Mesendoderm (in vitro differentiated cells): ENCODE data around the gene GNL3.
A peak's percentile ranks its signal among the peaks of the same experiment; 100 is the strongest.

Experiments
- DNase-seq: peaks from one replicate; pipeline ENCODE4 v3.0.0; 2013
- H2AK5ac ChIP-seq: 2 replicates; pipeline ENCODE4 v1.6.1; 2013; ENCODE audit warnings: low read length, inconsistent platforms
- H2BK120ac ChIP-seq: 2 replicates; pipeline ENCODE4 v1.6.1; 2013; ENCODE audit warnings: low read depth, mild to moderate bottlenecking, low read length, moderate library complexity, mixed read lengths
- H2BK15ac ChIP-seq: replicated peaks from 2 replicates; pipeline ENCODE4 v1.6.1; 2013; ENCODE audit warnings: low read depth, mild to moderate bottlenecking, moderate library complexity
- H2BK5ac ChIP-seq: 2 replicates; pipeline ENCODE4 v1.6.1; 2013; ENCODE audit warnings: low read length, inconsistent platforms
- H3K18ac ChIP-seq: 2 replicates; pipeline ENCODE4 v1.6.1; 2013; ENCODE audit warnings: mild to moderate bottlenecking, low read length, mixed read lengths
- H3K23ac ChIP-seq: one replicate; pipeline ENCODE4 v1.6.1; 2013; ENCODE audit warnings: low read length
- H3K27ac ChIP-seq: 2 replicates; pipeline ENCODE4 v1.5.1; 2013; ENCODE audit warnings: low read depth, mild to moderate bottlenecking, inconsistent platforms, low read length, moderate library complexity
- H3K27me3 ChIP-seq: 2 replicates; pipeline ENCODE4 v1.6.1; 2013; ENCODE audit warnings: low read length, control low read depth, mild to moderate bottlenecking, inconsistent platforms; ENCODE audit not compliant: insufficient read depth, poor library complexity
- H3K36me3 ChIP-seq: 2 replicates; pipeline ENCODE4 v1.6.1; 2013; ENCODE audit warnings: low read length, inconsistent platforms; ENCODE audit not compliant: control insufficient read depth, insufficient read depth
- H3K4ac ChIP-seq: one replicate; pipeline ENCODE4 v1.6.1; 2013; ENCODE audit warnings: low read depth, mild to moderate bottlenecking, low read length, moderate library complexity
- H3K4me1 ChIP-seq: 2 replicates; pipeline ENCODE4 v1.6.1; 2013; ENCODE audit warnings: low read depth, low read length, inconsistent platforms; ENCODE audit not compliant: control insufficient read depth
- H3K4me2 ChIP-seq: 2 replicates; pipeline ENCODE4 v1.6.1; 2013; ENCODE audit warnings: low read length
- H3K4me3 ChIP-seq: 2 replicates; pipeline ENCODE4 v1.5.1; 2013; ENCODE audit warnings: mild to moderate bottlenecking, low read length
- H3K56ac ChIP-seq: one replicate; pipeline ENCODE4 v1.6.1; 2013; ENCODE audit warnings: low read length
- H3K79me1 ChIP-seq: 2 replicates; pipeline ENCODE4 v1.6.1; 2013; ENCODE audit warnings: low read length, inconsistent platforms
- H3K79me2 ChIP-seq: 2 replicates; pipeline ENCODE4 v1.6.1; 2013; ENCODE audit warnings: mild to moderate bottlenecking, low read length; ENCODE audit not compliant: control insufficient read depth, insufficient read depth
- H3K9ac ChIP-seq: 2 replicates; pipeline ENCODE4 v1.6.1; 2013; ENCODE audit warnings: low read length, inconsistent platforms
- H4K5ac ChIP-seq: one replicate; pipeline ENCODE4 v1.6.1; 2013; ENCODE audit warnings: low read length
- H4K8ac ChIP-seq: one replicate; pipeline ENCODE4 v1.6.1; 2013; ENCODE audit warnings: low read depth, mild to moderate bottlenecking, control low read depth, low read length, moderate library complexity
- WGBS: extraction: QIAGEN DNeasy Blood & Tissue Kit; methylation state at CpG from one replicate; pipeline ENCODE4 v1.1.7; 2013; ENCODE audit warnings: low lambda C conversion rate, missing lambda C conversion rate; ENCODE audit not compliant: insufficient coverage; ENCODE audit errors: extremely low coverage; 5-methylcytosine and 5-hydroxymethylcytosine counted together

Gene GNL3

GRCh38 chr3:52730681-52731080 lies 44.8 kb downstream of the GNL3 start:
- Histone ChIP-seq H3K27me3 (no peaks in the 10 kb centered on the region), H3K4ac (no peak overlapping the region), H3K4me2 (no peak overlapping the region), H4K5ac (no peak overlapping the region), H3K18ac (no peak overlapping the region), H3K79me1 (no peaks in the 10 kb centered on the region), H2BK5ac (no peak overlapping the region), H3K23ac (no peak overlapping the region), H3K36me3 (peaks cover 8% of the 10 kb centered on the region), H3K27ac (no peak overlapping the region), H2BK15ac (no peak overlapping the region), H4K8ac (no peak overlapping the region), H3K9ac (no peak overlapping the region), H3K56ac (no peak overlapping the region), H2BK120ac (no peak overlapping the region), H3K79me2 (no peaks in the 10 kb centered on the region), H2AK5ac (no peak overlapping the region), H3K4me3 (no peak overlapping the region), H3K4me1 (no peaks in the 10 kb centered on the region)
- no peak for DNase-seq

- Histone ChIP-seq H3K23ac (no peak overlapping the region), H3K18ac (no peak overlapping the region), H3K27me3 (no peaks in the 10 kb centered on the region), H2AK5ac (no peak overlapping the region), H4K5ac (no peak overlapping the region), H3K56ac (no peak overlapping the region), H3K79me1 (no peaks in the 10 kb centered on the region), H3K4ac (no peak overlapping the region), H3K4me1 (no peaks in the 10 kb centered on the region), H2BK120ac (no peak overlapping the region), H3K79me2 (no peaks in the 10 kb centered on the region), H3K4me3 (no peak overlapping the region), H4K8ac (no peak overlapping the region), H3K9ac (no peak overlapping the region), H3K27ac (no peak overlapping the region), H2BK15ac (no peak overlapping the region), H3K36me3 (peaks cover 8% of the 10 kb centered on the region), H3K4me2 (no peak overlapping the region), H2BK5ac (no peak overlapping the region)
- no CpG with 5 or more reads among the region's 14 CpGs for WGBS
- DNase-seq = no peak
Observed at GRCh38 chr3:52731590-52731989, 45.8 kb downstream of the GNL3 start.

GRCh38 chr3:52733256-52733891 lies 47.5 kb downstream of the GNL3 start:
- Histone ChIP-seq H3K9ac (no peak overlapping the region), H3K4me3 (no peak overlapping the region), H3K4me1 (no peaks in the 10 kb centered on the region), H2BK15ac (no peak overlapping the region), H3K36me3 (peaks cover 8% of the 10 kb centered on the region), H3K79me1 (no peaks in the 10 kb centered on the region), H3K56ac (no peak overlapping the region), H3K4me2 (no peak overlapping the region), H2BK120ac (no peak overlapping the region), H4K8ac (no peak overlapping the region), H3K18ac (no peak overlapping the region), H3K27me3 (no peaks in the 10 kb centered on the region), H3K27ac (no peak overlapping the region), H4K5ac (no peak overlapping the region), H3K4ac (no peak overlapping the region), H2AK5ac (no peak overlapping the region), H3K23ac (no peak overlapping the region), H2BK5ac (no peak overlapping the region), H3K79me2 (no peaks in the 10 kb centered on the region)
- DNase-seq = no peak
- WGBS = no CpG with 5 or more reads among the region's 10 CpGs

DNA sequence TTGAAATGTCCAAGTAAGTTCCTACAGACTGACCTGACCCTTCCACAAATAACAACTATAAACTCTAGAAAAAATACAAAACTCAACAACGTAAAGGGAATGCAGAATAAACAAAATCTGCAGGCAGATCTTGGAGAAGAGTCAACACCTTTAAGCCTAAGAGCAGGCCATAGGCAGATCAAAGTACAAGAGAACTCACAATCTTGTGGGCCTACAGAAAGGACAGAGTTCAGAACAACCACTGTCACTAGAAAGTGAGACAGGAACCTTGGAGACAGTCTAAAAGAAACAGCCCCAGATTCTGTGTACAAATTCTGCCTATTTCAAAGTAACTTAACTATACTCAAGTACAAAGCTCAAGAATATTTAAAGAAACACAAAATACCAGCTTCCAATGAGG lies 53.9 kb downstream of the GNL3 start:
- Histone ChIP-seq H3K4me2 (no peak overlapping the region), H2BK15ac (no peak overlapping the region), H2AK5ac (no peak overlapping the region), H3K79me1 (no peaks in the 10 kb centered on the region), H3K79me2 (no peaks in the 10 kb centered on the region), H3K18ac (no peak overlapping the region), H3K27ac (no peak overlapping the region), H2BK120ac (no peak overlapping the region), H2BK5ac (no peak overlapping the region), H3K56ac (no peak overlapping the region), H4K8ac (no peak overlapping the region), H3K4ac (no peak overlapping the region), H3K23ac (no peak overlapping the region), H3K9ac (no peak overlapping the region), H3K4me3 (no peak overlapping the region), H3K4me1 (no peaks in the 10 kb centered on the region), H3K36me3 (peaks cover 2% of the 10 kb centered on the region), H4K5ac (no peak overlapping the region), H3K27me3 (no peaks in the 10 kb centered on the region)
- WGBS = no CpG with 5 or more reads among the region's 1 CpG
- no peak for DNase-seq

DNA sequence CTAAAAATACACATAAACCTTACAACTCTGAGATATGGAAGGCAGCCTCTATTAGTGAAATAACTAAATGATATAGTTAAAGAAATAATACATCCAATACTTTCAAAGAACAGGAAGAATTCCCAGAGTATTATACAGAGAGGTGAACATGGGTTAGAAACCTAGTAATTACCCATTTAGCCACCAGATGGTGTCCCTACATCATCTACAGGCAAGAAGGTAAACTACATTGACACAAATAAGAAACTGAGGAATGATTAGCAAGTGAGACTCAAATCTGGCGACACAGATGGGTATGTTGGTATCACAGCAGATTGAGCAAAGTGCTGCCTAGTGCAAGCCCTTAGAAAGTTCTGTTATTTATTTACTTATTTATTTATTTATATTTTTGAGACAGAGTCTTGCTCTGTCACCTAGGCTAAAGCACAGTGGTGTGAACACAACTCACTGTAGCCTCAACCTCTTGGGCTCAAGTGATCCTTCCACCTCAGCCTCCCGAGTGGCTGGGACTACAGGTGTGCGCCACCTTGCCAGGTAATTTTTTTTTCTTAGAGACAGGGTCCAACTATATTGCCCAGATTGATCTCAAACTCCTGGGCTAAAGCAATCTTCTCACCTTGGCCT lies 56.7 kb downstream of the GNL3 start:
- no peak overlapping the region for H3K18ac ChIP-seq
- WGBS = no CpG with 5 or more reads among the region's 3 CpGs
- H3K36me3 ChIP-seq = peaks cover 2% of the 10 kb centered on the region
- H2BK5ac ChIP-seq = no peak overlapping the region
- no peak overlapping the region for H3K4ac ChIP-seq
- H3K23ac ChIP-seq = no peak overlapping the region
- no peak overlapping the region for H3K56ac ChIP-seq
- H2BK120ac ChIP-seq = no peak overlapping the region
- no peak overlapping the region for H4K8ac ChIP-seq
- H3K4me2 ChIP-seq = no peak overlapping the region
- no peaks in the 10 kb centered on the region for H3K4me1 ChIP-seq
- no peak overlapping the region for H3K4me3 ChIP-seq
- no peak overlapping the region for H2AK5ac ChIP-seq
- H3K27ac ChIP-seq = no peak overlapping the region
- H4K5ac ChIP-seq = no peak overlapping the region
- no peak overlapping the region for H3K9ac ChIP-seq
- H3K79me1 ChIP-seq = no peaks in the 10 kb centered on the region
- H2BK15ac ChIP-seq = no peak overlapping the region
- H3K27me3 ChIP-seq = no peaks in the 10 kb centered on the region
- H3K79me2 ChIP-seq = no peaks in the 10 kb centered on the region
- peak; percentile 36 for DNase-seq

- no peak for DNase-seq
- Histone ChIP-seq H3K79me2 (no peaks in the 10 kb centered on the region), H2AK5ac (no peak overlapping the region), H3K4me3 (no peak overlapping the region), H2BK5ac (no peak overlapping the region), H2BK15ac (no peak overlapping the region), H3K27ac (no peak overlapping the region), H3K36me3 (peaks cover 3% of the 10 kb centered on the region), H3K4me1 (no peaks in the 10 kb centered on the region), H3K4ac (no peak overlapping the region), H3K18ac (no peak overlapping the region), H4K8ac (no peak overlapping the region), H4K5ac (no peak overlapping the region), H3K56ac (no peak overlapping the region), H3K79me1 (no peaks in the 10 kb centered on the region), H3K23ac (no peak overlapping the region), H3K9ac (no peak overlapping the region), H2BK120ac (no peak overlapping the region), H3K4me2 (no peak overlapping the region), H3K27me3 (no peaks in the 10 kb centered on the region)
- WGBS = no CpG with 5 or more reads among the region's 5 CpGs
Observed at GRCh38 chr3:52743152-52743551, 57.3 kb downstream of the GNL3 start.
